ENCODE measurements around the gene G3BP1.

G3BP1 gene

GRCh38 chr5:151800532-151800931 lies 28.8 kb downstream of the G3BP1 start:
- no peak overlapping the region for H3K4me3 Mint-ChIP-seq

GRCh38 chr5:151805414-151806223 lies 33.9 kb downstream of the G3BP1 start:
- H3K27ac Mint-ChIP-seq, result peak overlapping the region; percentile 77
- H3K4me3 Mint-ChIP-seq, result no peak overlapping the region
- H3K4me1 Mint-ChIP-seq (ENCODE audit: low read depth), result peaks cover 32% of the 10 kb centered on the region
- no peaks in the 10 kb centered on the region for H3K9me3 Mint-ChIP-seq (ENCODE audit: low read depth)
- H3K27me3 Mint-ChIP-seq, result no peaks in the 10 kb centered on the region
- H3K36me3 Mint-ChIP-seq, result peaks cover 17% of the 10 kb centered on the region

More at GRCh38 chr5:151800532-151800931, 28.8 kb downstream of the G3BP1 start:
- Mint-ChIP-seq H3K27ac (no peak overlapping the region), H3K9me3 (ENCODE audit: low read depth) (no peaks in the 10 kb centered on the region), H3K4me1 (ENCODE audit: low read depth) (peaks cover 29% of the 10 kb centered on the region), H3K27me3 (no peaks in the 10 kb centered on the region), H3K36me3 (peaks cover 13% of the 10 kb centered on the region)

GRCh38 chr5:151808451-151809169 lies 36.9 kb downstream of the G3BP1 start:
- H3K36me3 Mint-ChIP-seq, result peaks cover 21% of the 10 kb centered on the region
- H3K27ac Mint-ChIP-seq, result peak overlapping the region; percentile 46
- no peaks in the 10 kb centered on the region for H3K9me3 Mint-ChIP-seq (ENCODE audit: low read depth)
- no peak overlapping the region for H3K4me3 Mint-ChIP-seq
- H3K4me1 Mint-ChIP-seq (ENCODE audit: low read depth), result peaks cover 37% of the 10 kb centered on the region
- H3K27me3 Mint-ChIP-seq, result no peaks in the 10 kb centered on the region

GRCh38 chr5:151810449-151810848 lies 38.7 kb downstream of the G3BP1 start:
- peaks cover 21% of the 10 kb centered on the region for H3K36me3 Mint-ChIP-seq
- H3K9me3 Mint-ChIP-seq (ENCODE audit: low read depth), result no peaks in the 10 kb centered on the region
- H3K27ac Mint-ChIP-seq, result peak overlapping the region; percentile 0
- H3K27me3 Mint-ChIP-seq, result no peaks in the 10 kb centered on the region
- no peak overlapping the region for H3K4me3 Mint-ChIP-seq
- H3K4me1 Mint-ChIP-seq (ENCODE audit: low read depth), result peaks cover 25% of the 10 kb centered on the region

- Mint-ChIP-seq H3K27me3 (no peaks in the 10 kb centered on the region), H3K36me3 (peaks cover 21% of the 10 kb centered on the region), H3K4me3 (no peak overlapping the region), H3K4me1 (ENCODE audit: low read depth) (peaks cover 21% of the 10 kb centered on the region), H3K9me3 (ENCODE audit: low read depth) (no peaks in the 10 kb centered on the region), H3K27ac (peak overlapping the region; percentile 3)
Measured at GRCh38 chr5:151810897-151811296, 39.1 kb downstream of the G3BP1 start.

GRCh38 chr5:151811593-151812321 lies 40.0 kb downstream of the G3BP1 start:
- Mint-ChIP-seq H3K36me3 (peaks cover 18% of the 10 kb centered on the region), H3K4me1 (ENCODE audit: low read depth) (peaks cover 15% of the 10 kb centered on the region)

GRCh38 chr5:151812757-151813309 lies 41.1 kb downstream of the G3BP1 start:
- Mint-ChIP-seq H3K36me3 (peaks cover 18% of the 10 kb centered on the region), H3K4me1 (ENCODE audit: low read depth) (peaks cover 11% of the 10 kb centered on the region), H3K9me3 (ENCODE audit: low read depth) (no peaks in the 10 kb centered on the region), H3K27me3 (no peaks in the 10 kb centered on the region), H3K27ac (no peak overlapping the region), H3K4me3 (no peak overlapping the region)

More at GRCh38 chr5:151811593-151812321, 40.0 kb downstream of the G3BP1 start:
- H3K27ac Mint-ChIP-seq, result no peak overlapping the region
- no peaks in the 10 kb centered on the region for H3K9me3 Mint-ChIP-seq (ENCODE audit: low read depth)
- H3K4me3 Mint-ChIP-seq, result no peak overlapping the region
- H3K27me3 Mint-ChIP-seq, result no peaks in the 10 kb centered on the region

- Mint-ChIP-seq H3K27ac (no peak overlapping the region), H3K9me3 (ENCODE audit: low read depth) (no peaks in the 10 kb centered on the region), H3K4me3 (no peak overlapping the region), H3K36me3 (peaks cover 13% of the 10 kb centered on the region), H3K4me1 (ENCODE audit: low read depth) (peaks cover 7% of the 10 kb centered on the region), H3K27me3 (no peaks in the 10 kb centered on the region)
Measured at GRCh38 chr5:151815051-151815450, 43.3 kb downstream of the G3BP1 start.

GRCh38 chr5:151819830-151820229 lies 48.1 kb downstream of the G3BP1 start:
- Mint-ChIP-seq H3K4me3 (no peak overlapping the region), H3K27ac (no peak overlapping the region), H3K9me3 (ENCODE audit: low read depth) (no peaks in the 10 kb centered on the region)

GRCh38 chr5:151820271-151820670 lies 48.5 kb downstream of the G3BP1 start:
- Mint-ChIP-seq H3K27me3 (no peaks in the 10 kb centered on the region), H3K36me3 (no peaks in the 10 kb centered on the region), H3K4me3 (no peak overlapping the region), H3K27ac (no peak overlapping the region), H3K9me3 (ENCODE audit: low read depth) (no peaks in the 10 kb centered on the region), H3K4me1 (ENCODE audit: low read depth) (no peaks in the 10 kb centered on the region)

More at GRCh38 chr5:151819830-151820229, 48.1 kb downstream of the G3BP1 start:
- H3K4me1 Mint-ChIP-seq (ENCODE audit: low read depth), result no peaks in the 10 kb centered on the region
- H3K27me3 Mint-ChIP-seq, result no peaks in the 10 kb centered on the region
- H3K36me3 Mint-ChIP-seq, result no peaks in the 10 kb centered on the region

- no peaks in the 10 kb centered on the region for H3K9me3 Mint-ChIP-seq (ENCODE audit: low read depth)
- no peak overlapping the region for H3K27ac Mint-ChIP-seq
- no peaks in the 10 kb centered on the region for H3K27me3 Mint-ChIP-seq
- H3K36me3 Mint-ChIP-seq, result no peaks in the 10 kb centered on the region
- no peak overlapping the region for H3K4me3 Mint-ChIP-seq
- no peaks in the 10 kb centered on the region for H3K4me1 Mint-ChIP-seq (ENCODE audit: low read depth)
Measured at GRCh38 chr5:151820903-151821302, 49.1 kb downstream of the G3BP1 start.

- no peak overlapping the region for H3K4me3 Mint-ChIP-seq
- no peaks in the 10 kb centered on the region for H3K4me1 Mint-ChIP-seq (ENCODE audit: low read depth)
- no peak overlapping the region for H3K27ac Mint-ChIP-seq
- no peaks in the 10 kb centered on the region for H3K27me3 Mint-ChIP-seq
- peaks cover 4% of the 10 kb centered on the region for H3K36me3 Mint-ChIP-seq
- no peaks in the 10 kb centered on the region for H3K9me3 Mint-ChIP-seq (ENCODE audit: low read depth)
Measured at GRCh38 chr5:151822141-151822540, 50.4 kb downstream of the G3BP1 start.

GRCh38 chr5:151825445-151825844 lies 53.7 kb downstream of the G3BP1 start:
- H3K4me3 Mint-ChIP-seq, result no peak overlapping the region
- H3K9me3 Mint-ChIP-seq (ENCODE audit: low read depth), result no peaks in the 10 kb centered on the region
- no peak overlapping the region for H3K27ac Mint-ChIP-seq
- peaks cover 15% of the 10 kb centered on the region for H3K36me3 Mint-ChIP-seq
- H3K4me1 Mint-ChIP-seq (ENCODE audit: low read depth), result peaks cover 3% of the 10 kb centered on the region
- H3K27me3 Mint-ChIP-seq, result no peaks in the 10 kb centered on the region

- peaks cover 13% of the 10 kb centered on the region for H3K9me3 Mint-ChIP-seq (ENCODE audit: low read depth)
- H3K4me3 Mint-ChIP-seq, result no peak overlapping the region
- H3K36me3 Mint-ChIP-seq, result peaks cover 34% of the 10 kb centered on the region
- peaks cover 14% of the 10 kb centered on the region for H3K4me1 Mint-ChIP-seq (ENCODE audit: low read depth)
- no peak overlapping the region for H3K27ac Mint-ChIP-seq
- no peaks in the 10 kb centered on the region for H3K27me3 Mint-ChIP-seq
Measured at GRCh38 chr5:151829370-151829769, 57.6 kb downstream of the G3BP1 start.
